RPMI8226 (cell line): ENCODE data around the gene PIP4K2A.
"Not testable (repeated sequence)": the region's sequence is repeated elsewhere in the genome, so short reads cannot be mapped to it uniquely, and the experiment has no call there.

ENCODE experiments used
- DNase-seq: peaks from one replicate; pipeline ENCODE4 v3.0.0-alpha.2; 2015

Gene PIP4K2A

GRCh38 chr10:22718659-22719058 is 4.3 kb upstream of the PIP4K2A start:
- DNase-seq, result not testable (repeated sequence)

GRCh38 chr10:22717728-22718127 is 3.4 kb upstream of the PIP4K2A start:
- DNase-seq, result no peak

DNA sequence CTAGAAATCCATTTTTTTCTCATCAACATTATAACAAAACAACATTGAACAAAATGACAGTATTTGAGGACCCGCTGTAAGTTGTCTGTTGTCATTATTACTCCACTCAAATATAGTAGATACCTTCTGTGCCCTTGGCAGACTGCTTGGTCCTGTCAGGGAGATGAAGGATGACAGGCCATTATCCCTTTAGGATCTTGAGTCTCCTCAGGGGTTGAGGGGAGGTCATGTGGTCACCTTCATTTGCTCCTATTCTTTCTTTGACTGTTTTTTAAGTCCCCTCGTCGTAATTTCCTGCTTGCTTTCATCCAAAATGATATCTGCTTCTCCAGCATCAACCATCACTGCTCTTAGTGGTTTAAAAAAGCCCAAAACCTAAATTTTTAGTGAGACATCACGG is 2.6 kb upstream of the PIP4K2A start:
- no peak for DNase-seq

GRCh38 chr10:22715290-22715625 is 880 bp upstream of the PIP4K2A start:
- no peak for DNase-seq

GRCh38 chr10:22713853-22714478 is 412 bp downstream of the PIP4K2A start:
- DNase-seq, result peak; percentile 65

GRCh38 chr10:22712956-22713852 is 1.2 kb downstream of the PIP4K2A start:
- peak; percentile 57 for DNase-seq

GRCh38 chr10:22712211-22712955 is 2.0 kb downstream of the PIP4K2A start:
- DNase-seq, result no peak

DNA sequence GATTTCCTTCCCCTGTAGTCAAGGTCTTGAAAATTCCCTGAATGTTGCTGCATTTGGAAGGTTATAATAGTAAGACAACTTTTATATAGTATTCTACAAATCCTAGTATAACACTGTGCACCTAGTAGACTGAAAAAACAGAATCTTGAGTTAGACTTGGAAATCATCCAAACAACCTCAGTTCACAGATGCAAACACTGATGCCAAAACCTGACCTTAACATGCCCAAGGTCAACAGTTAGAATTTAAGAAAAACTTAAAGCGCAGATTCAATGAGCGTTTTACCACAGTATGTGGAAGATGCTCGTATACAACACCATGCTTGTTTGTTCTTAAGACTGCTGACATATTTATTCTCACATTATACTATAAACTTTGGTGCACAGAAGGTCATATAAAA is 3.0 kb downstream of the PIP4K2A start:
- peak; percentile 62 for DNase-seq

DNA sequence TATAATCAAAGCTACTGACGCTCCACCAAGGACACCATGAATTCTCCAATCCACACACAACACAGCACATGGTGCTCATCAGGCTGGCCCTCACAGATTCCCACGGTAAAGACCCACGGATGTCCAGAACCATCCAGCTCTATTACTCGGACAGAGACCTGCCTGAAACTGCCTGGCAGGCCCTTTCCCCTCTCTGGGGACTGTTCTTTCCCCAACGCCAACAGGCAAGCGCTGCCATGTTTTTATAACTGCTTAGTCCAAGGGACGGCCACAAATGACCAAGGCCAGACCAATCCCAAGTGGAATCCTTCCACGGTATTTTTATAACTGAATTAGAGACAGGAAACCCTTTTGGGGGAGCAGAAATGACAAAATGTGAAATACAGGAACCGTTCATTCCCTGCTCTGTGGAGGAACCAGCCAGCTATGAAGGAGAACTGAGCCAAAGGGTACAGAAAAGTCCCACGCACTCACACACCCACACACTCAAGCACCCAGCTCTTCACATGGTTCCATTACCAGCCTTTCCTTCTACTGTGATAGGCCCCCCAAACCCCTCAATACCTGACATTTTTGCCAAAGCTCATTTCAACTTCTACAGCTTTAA is 4.1 kb downstream of the PIP4K2A start:
- DNase-seq, result no peak

- DNase-seq, result no peak
These were observed 5.6 kb downstream of the PIP4K2A start for GRCh38 chr10:22708772-22709171.

DNA sequence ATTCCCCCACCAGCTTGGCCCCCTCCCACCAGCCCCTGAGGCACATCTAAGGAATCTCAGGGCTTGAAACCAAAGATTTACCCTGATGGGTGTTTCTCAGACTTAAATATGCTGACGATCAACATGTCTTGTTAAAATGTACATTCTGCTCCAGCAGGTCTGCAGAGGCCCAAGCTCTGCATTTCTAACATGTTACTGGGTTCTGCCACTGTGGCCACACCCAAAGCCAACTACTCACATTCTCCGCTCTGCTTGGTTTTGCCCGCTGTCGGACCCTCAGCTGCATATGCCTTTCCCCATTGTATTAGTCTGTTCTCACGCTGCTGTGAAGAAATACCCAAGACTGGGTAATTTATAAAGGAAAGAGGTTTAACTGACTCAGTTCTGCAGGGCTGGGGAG is 8.9 kb downstream of the PIP4K2A start:
- DNase-seq, result no peak

DNA sequence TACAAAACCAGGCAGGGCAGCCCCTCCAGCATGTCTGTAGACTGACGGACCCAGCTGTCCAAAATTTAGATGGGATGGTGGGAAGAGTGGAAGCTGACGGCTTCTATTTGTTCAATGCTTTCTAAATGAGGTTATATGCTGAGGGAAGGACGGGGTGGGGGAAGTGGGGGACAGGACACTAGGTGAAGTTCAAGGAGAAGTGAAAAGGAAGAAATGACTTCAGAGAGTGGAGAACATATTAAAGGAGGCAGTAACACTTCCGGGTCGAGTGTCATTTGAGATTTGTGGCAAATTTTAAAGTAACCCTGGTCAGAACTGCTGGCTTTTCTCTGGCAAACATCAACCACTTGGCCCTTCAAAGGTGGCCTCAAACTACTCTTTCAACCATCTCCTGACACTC is 9.4 kb downstream of the PIP4K2A start:
- no peak for DNase-seq

- peak; percentile 51 for DNase-seq
These were observed 9.9 kb downstream of the PIP4K2A start for GRCh38 chr10:22704471-22704911.

DNA sequence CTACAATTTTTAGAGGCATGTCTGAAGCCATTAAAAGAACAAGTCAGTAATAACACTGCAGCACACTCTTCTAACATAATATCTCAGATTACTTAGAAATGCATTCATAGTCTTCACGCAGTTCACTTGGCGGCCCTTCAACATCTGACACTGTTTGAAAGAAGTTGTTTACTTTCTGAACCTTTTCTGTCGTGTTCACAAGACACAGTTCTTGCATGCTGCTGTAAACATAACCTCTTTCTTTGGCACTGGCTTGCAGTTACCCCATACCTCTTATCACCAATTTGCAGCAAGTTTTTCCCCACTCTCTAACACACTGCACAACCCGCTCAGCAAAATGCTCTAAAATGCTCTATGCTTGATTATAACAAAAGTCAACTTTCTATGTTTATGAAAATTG is 12.0 kb downstream of the PIP4K2A start:
- peak; percentile 42 for DNase-seq

- peak; percentile 60 for DNase-seq
These were observed 13.1 kb downstream of the PIP4K2A start for GRCh38 chr10:22701132-22701826.

- DNase-seq, result peak; percentile 94
These were observed 13.9 kb downstream of the PIP4K2A start for GRCh38 chr10:22700489-22700888.

- DNase-seq, result peak; percentile 83
These were observed 14.4 kb downstream of the PIP4K2A start for GRCh38 chr10:22699976-22700375.

- no peak for DNase-seq
These were observed 15.4 kb downstream of the PIP4K2A start for GRCh38 chr10:22698941-22699440.

DNA sequence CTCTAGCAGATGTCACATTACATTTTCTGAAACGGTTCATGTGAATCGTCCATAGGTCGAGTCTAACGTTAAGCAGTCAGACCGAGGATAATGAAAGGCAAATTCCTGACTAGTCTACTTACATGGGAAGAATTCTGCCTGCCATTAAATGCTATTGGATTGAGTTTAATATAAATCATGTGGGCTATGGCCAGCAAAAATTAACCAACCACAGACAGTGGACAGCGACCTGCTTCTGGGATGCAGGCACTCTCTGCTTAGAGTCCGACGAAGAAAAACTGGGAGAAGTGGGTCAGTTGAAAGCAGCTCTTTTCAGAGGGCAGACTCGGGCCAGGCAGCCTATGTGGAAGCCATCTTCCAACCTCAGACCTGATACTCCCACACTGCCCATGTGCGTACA is 16.6 kb downstream of the PIP4K2A start:
- no peak for DNase-seq

DNA sequence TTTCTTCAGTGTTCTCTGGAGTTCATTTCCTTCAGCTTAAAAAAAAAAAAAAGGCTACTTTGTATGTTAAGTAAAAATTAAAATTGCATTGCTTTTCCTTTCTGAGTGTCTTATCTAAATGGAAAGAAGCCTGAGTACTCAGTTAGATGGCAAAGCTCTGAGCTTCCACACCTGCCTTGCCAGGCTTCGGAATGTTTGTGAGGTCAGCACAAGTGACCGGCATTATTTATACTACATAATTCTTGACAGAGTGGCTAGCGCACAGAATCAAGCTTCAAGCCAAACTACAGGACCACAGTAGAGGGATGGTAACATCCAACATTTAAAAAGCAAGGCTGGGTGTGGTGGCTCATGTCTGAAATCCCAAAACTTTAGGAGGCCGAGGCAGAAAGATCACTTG is 17.3 kb downstream of the PIP4K2A start:
- no peak for DNase-seq

DNA sequence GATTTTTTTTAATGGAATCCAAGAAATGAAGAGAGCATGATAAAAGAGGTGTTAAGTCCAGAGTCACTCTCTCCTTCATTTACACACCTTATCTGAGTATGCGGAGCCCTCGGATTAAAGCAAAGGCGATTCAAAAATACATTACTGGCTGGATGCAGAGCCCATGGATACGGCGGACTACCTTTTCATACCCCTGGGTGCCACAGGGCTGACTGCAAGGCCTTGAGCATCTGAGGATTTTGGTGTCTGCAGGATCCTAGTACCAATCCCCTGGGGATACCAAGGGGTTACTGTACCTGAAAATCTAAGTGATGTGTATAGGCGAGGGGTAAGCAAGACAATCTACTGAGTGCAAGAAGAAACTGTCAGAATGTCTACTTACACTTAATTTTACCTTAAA is 20.5 kb downstream of the PIP4K2A start:
- no peak for DNase-seq

DNA sequence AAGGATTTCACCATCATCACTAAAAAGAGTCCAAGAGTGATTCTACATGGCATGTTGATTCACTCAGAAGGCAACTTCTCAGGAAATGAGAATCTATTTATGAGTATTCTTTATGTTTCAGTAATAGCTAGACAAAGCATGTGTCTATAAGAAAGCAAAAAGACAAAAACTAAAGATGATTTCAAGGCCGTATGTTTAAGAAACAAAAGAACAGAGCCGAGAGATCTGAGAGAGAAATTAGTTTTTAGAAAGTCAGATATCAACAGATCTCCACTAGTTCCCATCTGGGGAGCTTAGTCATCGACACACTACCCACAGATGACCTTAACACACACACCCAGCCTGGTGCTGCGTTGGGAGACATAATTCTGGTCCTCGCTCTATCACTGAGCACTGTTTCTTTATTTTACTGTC is 21.0 kb downstream of the PIP4K2A start:
- DNase-seq, result no peak
